ENCODE results near the gene CHRNG.

Gene CHRNG

GRCh38 chr2:232539298-232540231 is at the start of gene CHRNG:
CHRNG (plus strand) TSS chr2:232539692; CDS start chr2:232539748, 56 bp downstream.
- DNase-seq = no peak

GRCh38 chr2:232490221-232491138 is 49.0 kb upstream of the CHRNG start:
- no peak for DNase-seq

GRCh38 chr2:232491139-232491780 is 48.2 kb upstream of the CHRNG start:
- DNase-seq = no peak

- no peak for DNase-seq
These were observed 47.1 kb upstream of the CHRNG start for GRCh38 chr2:232492236-232492848.

GRCh38 chr2:232492963-232493700 is 46.4 kb upstream of the CHRNG start:
- no peak for DNase-seq

- DNase-seq = no peak
These were observed 45.6 kb upstream of the CHRNG start for GRCh38 chr2:232493701-232494474.

- no peak for DNase-seq
These were observed 45.0 kb upstream of the CHRNG start for GRCh38 chr2:232494542-232494941.

GRCh38 chr2:232495292-232495691 is 44.2 kb upstream of the CHRNG start:
- DNase-seq = no peak

GRCh38 chr2:232496501-232497270 is 42.8 kb upstream of the CHRNG start:
- no peak for DNase-seq

GRCh38 chr2:232497348-232497747 is 42.1 kb upstream of the CHRNG start:
- no peak for DNase-seq

GRCh38 chr2:232498452-232498851 is 41.0 kb upstream of the CHRNG start:
- DNase-seq = no peak

GRCh38 chr2:232501331-232501771 is 38.1 kb upstream of the CHRNG start:
- DNase-seq = no peak

- DNase-seq = no peak
These were observed 37.6 kb upstream of the CHRNG start for GRCh38 chr2:232501794-232502390.

GRCh38 chr2:232502511-232502910 is 37.0 kb upstream of the CHRNG start:
- no peak for DNase-seq

GRCh38 chr2:232502911-232503808 is 36.3 kb upstream of the CHRNG start:
- DNase-seq = no peak

- DNase-seq = no peak
These were observed 35.6 kb upstream of the CHRNG start for GRCh38 chr2:232503809-232504323.

GRCh38 chr2:232504438-232504837 is 35.1 kb upstream of the CHRNG start:
- no peak for DNase-seq

GRCh38 chr2:232505856-232506255 is 33.6 kb upstream of the CHRNG start:
- no peak for DNase-seq

Data from kidney glomerular epithelial cell (primary cell).